Measurements from ENCODE around the gene TRMT2B. TPM values are rescaled to one million over a fixed set of nuclear protein-coding genes. Genes with fewer than 3 reads are reported as not detected.

TRMT2B gene
- total and polyA plus RNA-seq, 10 of the 15 experiments (the other 5 are each of a cell fraction or from before 2014, with no cell fraction given): 2.5 to 14.2 (median 11.5) TPM

DNA sequence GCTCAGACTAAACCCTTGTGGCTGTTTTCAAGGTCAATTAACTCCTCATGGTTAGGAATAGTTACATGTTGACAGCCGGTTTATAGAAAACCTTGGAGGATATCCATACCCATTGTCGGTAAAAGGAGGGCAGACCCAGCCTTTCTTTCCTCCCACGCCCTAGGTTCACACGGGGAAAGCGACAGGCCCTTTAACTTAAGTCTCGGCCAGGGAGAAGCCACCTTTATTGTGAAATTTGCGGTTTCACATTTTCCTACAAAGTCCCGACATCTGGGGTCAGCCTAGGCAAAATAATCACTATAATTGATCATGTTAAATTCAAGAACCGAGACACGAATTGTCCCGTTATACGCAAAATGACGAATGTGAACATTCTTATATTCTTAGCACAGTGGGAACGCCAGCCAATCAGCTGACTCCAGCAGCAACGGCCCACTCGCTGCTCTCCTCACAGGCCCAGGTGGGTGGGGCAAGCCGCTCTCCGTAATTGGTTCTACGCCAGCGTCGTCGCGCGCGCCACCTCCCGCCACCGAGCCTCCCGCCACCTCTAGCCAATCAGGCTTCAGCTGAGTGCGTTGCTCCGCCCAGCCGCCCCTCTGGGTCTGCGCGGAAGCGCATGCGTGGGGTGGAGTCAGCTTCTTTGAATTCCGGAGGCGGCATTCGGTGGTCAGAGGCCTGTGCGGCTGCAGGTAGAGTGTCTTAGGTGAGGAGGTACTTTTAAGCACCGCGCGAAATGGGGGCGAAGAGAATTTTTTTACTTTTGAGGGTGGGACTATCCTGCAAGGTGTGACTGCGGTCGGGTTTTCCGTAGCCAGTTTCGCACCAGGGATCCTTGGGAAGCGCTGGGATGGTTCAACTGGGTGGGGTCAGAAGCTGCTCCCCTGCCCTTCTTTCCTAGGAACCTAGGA, 45.9 kb upstream of the TRMT2B start, which contains the start of gene CENPI:
TSS of gene CENPI (plus strand) at position 659 of the 908 bp plus-strand sequence. CDS start 2,867 bp downstream, outside the sequence.
- Histone ChIP-seq H4K20me1 (ENCODE audit: control insufficient read depth, insufficient read depth) (no peaks in the 10 kb centered on the region), H3K9ac (ENCODE audit: control insufficient read depth, insufficient read depth, low read length) (peak within 1 kb of the TSS; percentile 69), H3K36me3 (ENCODE audit: control insufficient read depth in 2 of 2, insufficient read depth in 2 of 2, low read length in 1 of 2) (no peaks in the 10 kb centered on the region), H3K4me2 (ENCODE audit: control insufficient read depth, insufficient read depth) (peak within 1 kb of the TSS; percentile 68), H3K27me3 (replicated peaks in 1 of 2; ENCODE audit: control insufficient read depth in 2 of 2, insufficient read depth in 2 of 2, low read length in 1 of 2) (no peaks in the 10 kb centered on the region), H3K4me1 (ENCODE audit: control insufficient read depth, insufficient read depth, low read length) (no peaks in the 10 kb centered on the region; the same call in 1 of the 2 replicates), H3K4me3 (peak within 1 kb of the TSS; percentile 61), H3K27ac (ENCODE audit: control insufficient read depth, insufficient read depth) (peak within 1 kb of the TSS; percentile 80), H2AFZ (ENCODE audit: control insufficient read depth, low read depth, low read length) (peak within 1 kb of the TSS; percentile 82), H3K9me3 (replicated peaks; ENCODE audit: control insufficient read depth, insufficient read depth, low read length) (no peaks in the 10 kb centered on the region), H3K79me2 (ENCODE audit: control insufficient read depth, insufficient read depth, low read length) (peaks cover 14% of the 10 kb centered on the region)
- FAIRE-seq (peak; percentile 73), DNase-seq (ENCODE audit: low read depth, low spot score) (peak; percentile 74), ATAC-seq (peak; percentile 100)
- ChIA-PET CTCF (no interaction called here), POLR2A (interaction anchor here (0.5 to 0.6 kb wide), 2 partner anchors 10 to 66 kb away, joined by 3 to 4 read pairs; no protein-coding TSS in a partner anchor), RAD21 (ENCODE audit: unreplicated experiment) (interaction anchor here (0.9 to 1.2 kb wide), 2 partner anchors 267 to 269 kb away, joined by 3 read pairs; no protein-coding TSS in a partner anchor), SMC1A (ENCODE audit: uncharacterized antibody, unreplicated experiment) (interaction anchor here (0.9 kb wide), 2 partner anchors 44 to 273 kb away, joined by 4 read pairs; no protein-coding TSS in a partner anchor)
- BruUV-seq (replicated peaks): no TSS peak
- WGBS (ENCODE audit: insufficient coverage, insufficient replicate concordance, low lambda C conversion rate, missing lambda C conversion rate): 37% methylated on average over 48 of the region's 48 CpGs
- in situ Hi-C loops (cut with MboI) (no loop called here), intact Hi-C loops (cut with micrococcal nuclease; ENCODE audit: unreplicated experiment) (no loop called here)
- TF ChIP-seq, protein P1, sequence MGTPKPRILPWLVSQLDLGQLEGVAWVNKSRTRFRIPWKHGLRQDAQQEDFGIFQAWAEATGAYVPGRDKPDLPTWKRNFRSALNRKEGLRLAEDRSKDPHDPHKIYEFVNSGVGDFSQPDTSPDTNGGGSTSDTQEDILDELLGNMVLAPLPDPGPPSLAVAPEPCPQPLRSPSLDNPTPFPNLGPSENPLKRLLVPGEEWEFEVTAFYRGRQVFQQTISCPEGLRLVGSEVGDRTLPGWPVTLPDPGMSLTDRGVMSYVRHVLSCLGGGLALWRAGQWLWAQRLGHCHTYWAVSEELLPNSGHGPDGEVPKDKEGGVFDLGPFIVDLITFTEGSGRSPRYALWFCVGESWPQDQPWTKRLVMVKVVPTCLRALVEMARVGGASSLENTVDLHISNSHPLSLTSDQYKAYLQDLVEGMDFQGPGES (IDR thresholded peaks at IDR 0.05): peak; percentile 35; the same call in 1 of the 2 replicates
- TF ChIP-seq ATF7 (IDR thresholded peaks at IDR 0.05; ENCODE audit: low read depth): peak; percentile 29; the same call in 1 of the 2 replicates
- TF ChIP-seq, protein P2, sequence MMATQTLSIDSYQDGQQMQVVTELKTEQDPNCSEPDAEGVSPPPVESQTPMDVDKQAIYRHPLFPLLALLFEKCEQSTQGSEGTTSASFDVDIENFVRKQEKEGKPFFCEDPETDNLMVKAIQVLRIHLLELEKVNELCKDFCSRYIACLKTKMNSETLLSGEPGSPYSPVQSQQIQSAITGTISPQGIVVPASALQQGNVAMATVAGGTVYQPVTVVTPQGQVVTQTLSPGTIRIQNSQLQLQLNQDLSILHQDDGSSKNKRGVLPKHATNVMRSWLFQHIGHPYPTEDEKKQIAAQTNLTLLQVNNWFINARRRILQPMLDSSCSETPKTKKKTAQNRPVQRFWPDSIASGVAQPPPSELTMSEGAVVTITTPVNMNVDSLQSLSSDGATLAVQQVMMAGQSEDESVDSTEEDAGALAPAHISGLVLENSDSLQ (IDR thresholded peaks at IDR 0.05): peak; percentile 61; the same call in 1 of the 2 replicates
- TF ChIP-seq SREBF2 (IDR thresholded peaks at IDR 0.05; ENCODE audit: low read length): peak; percentile 36; the same call in 1 of the 2 replicates
- TF ChIP-seq, protein P3, sequence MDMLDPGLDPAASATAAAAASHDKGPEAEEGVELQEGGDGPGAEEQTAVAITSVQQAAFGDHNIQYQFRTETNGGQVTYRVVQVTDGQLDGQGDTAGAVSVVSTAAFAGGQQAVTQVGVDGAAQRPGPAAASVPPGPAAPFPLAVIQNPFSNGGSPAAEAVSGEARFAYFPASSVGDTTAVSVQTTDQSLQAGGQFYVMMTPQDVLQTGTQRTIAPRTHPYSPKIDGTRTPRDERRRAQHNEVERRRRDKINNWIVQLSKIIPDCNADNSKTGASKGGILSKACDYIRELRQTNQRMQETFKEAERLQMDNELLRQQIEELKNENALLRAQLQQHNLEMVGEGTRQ (IDR thresholded peaks at IDR 0.05; ENCODE audit: borderline replicate concordance, low read depth, low read length): no peak
- 0 out of 2 replicates have a peak, but pooled peaks have one; percentile 38 for TF ChIP-seq RFX5 (IDR thresholded peaks at IDR 0.05; ENCODE audit: low read depth, low read length)
- TF ChIP-seq, protein P4, sequence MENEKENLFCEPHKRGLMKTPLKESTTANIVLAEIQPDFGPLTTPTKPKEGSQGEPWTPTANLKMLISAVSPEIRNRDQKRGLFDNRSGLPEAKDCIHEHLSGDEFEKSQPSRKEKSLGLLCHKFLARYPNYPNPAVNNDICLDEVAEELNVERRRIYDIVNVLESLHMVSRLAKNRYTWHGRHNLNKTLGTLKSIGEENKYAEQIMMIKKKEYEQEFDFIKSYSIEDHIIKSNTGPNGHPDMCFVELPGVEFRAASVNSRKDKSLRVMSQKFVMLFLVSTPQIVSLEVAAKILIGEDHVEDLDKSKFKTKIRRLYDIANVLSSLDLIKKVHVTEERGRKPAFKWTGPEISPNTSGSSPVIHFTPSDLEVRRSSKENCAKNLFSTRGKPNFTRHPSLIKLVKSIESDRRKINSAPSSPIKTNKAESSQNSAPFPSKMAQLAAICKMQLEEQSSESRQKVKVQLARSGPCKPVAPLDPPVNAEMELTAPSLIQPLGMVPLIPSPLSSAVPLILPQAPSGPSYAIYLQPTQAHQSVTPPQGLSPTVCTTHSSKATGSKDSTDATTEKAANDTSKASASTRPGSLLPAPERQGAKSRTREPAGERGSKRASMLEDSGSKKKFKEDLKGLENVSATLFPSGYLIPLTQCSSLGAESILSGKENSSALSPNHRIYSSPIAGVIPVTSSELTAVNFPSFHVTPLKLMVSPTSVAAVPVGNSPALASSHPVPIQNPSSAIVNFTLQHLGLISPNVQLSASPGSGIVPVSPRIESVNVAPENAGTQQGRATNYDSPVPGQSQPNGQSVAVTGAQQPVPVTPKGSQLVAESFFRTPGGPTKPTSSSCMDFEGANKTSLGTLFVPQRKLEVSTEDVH (IDR thresholded peaks at IDR 0.05; ENCODE audit: low read depth, partially characterized antibody): no peak
- peak; percentile 76; the same call in 1 of the 2 replicates for TF ChIP-seq TAF1 (IDR thresholded peaks at IDR 0.05; ENCODE audit: borderline replicate concordance, low read depth, low read length)
- TF ChIP-seq CREM (IDR thresholded peaks at IDR 0.05; ENCODE audit: low read depth): peak; percentile 48; the same call in 1 of the 2 replicates
- peak; percentile 84 for TF ChIP-seq NFYB (IDR thresholded peaks at IDR 0.05; ENCODE audit: insufficient read depth, low read depth, low read length)
- TF ChIP-seq, protein P5, sequence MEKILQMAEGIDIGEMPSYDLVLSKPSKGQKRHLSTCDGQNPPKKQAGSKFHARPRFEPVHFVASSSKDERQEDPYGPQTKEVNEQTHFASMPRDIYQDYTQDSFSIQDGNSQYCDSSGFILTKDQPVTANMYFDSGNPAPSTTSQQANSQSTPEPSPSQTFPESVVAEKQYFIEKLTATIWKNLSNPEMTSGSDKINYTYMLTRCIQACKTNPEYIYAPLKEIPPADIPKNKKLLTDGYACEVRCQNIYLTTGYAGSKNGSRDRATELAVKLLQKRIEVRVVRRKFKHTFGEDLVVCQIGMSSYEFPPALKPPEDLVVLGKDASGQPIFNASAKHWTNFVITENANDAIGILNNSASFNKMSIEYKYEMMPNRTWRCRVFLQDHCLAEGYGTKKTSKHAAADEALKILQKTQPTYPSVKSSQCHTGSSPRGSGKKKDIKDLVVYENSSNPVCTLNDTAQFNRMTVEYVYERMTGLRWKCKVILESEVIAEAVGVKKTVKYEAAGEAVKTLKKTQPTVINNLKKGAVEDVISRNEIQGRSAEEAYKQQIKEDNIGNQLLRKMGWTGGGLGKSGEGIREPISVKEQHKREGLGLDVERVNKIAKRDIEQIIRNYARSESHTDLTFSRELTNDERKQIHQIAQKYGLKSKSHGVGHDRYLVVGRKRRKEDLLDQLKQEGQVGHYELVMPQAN (conservative IDR thresholded peaks at IDR 0.05): peak; percentile 83; the same call in 1 of the 2 replicates
- TF ChIP-seq POLR2AphosphoS5 (IDR thresholded peaks at IDR 0.05; ENCODE audit: low read length): peak; percentile 52; the same call in 1 of the 2 replicates
- peak; percentile 69 for TF ChIP-seq RB1 (IDR thresholded peaks at IDR 0.05; ENCODE audit: borderline replicate concordance)

Measured in GM12878 (cell line).